Measurements from ENCODE around the gene GATA5. TPM values are rescaled to one million over a fixed set of nuclear protein-coding genes. Genes with fewer than 3 reads are reported as not detected.

Gene GATA5
- total RNA-seq, 4 donors from 2014 or later, result 1.7 to 48.3 (median 39.5) TPM

GRCh38 chr20:62422636-62423325, 53.0 kb downstream of the GATA5 start:
- no peak overlapping the region for H3K4me3 ChIP-seq
- H3K27ac ChIP-seq, result no peak overlapping the region
- TF ChIP-seq POLR2A (IDR thresholded peaks at IDR 0.05), result no peak
- no peak for TF ChIP-seq CTCF (IDR thresholded peaks at IDR 0.05)

GRCh38 chr20:62421716-62421990, 54.1 kb downstream of the GATA5 start:
- Histone ChIP-seq H3K27me3 (no peaks in the 10 kb centered on the region), H3K4me3 (no peak overlapping the region), H3K4me1 (peaks cover 0 to 4% (median 0%) of the 10 kb centered on the region in 4 donors), H3K27ac (no peak overlapping the region), H3K36me3 (no peaks in the 10 kb centered on the region), H3K9me3 (no peaks in the 10 kb centered on the region)
- TF ChIP-seq CTCF (IDR thresholded peaks at IDR 0.05) (no peak), POLR2A (IDR thresholded peaks at IDR 0.05) (no peak)
- no peak for DNase-seq

More at GRCh38 chr20:62422636-62423325, 53.0 kb downstream of the GATA5 start:
- no peak for DNase-seq
- Histone ChIP-seq H3K27me3 (no peaks in the 10 kb centered on the region), H3K36me3 (no peaks in the 10 kb centered on the region), H3K4me1 (peaks cover 0 to 13% (median under 1%) of the 10 kb centered on the region in 4 donors), H3K9me3 (no peaks in the 10 kb centered on the region)

GRCh38 chr20:62420846-62421715, 54.7 kb downstream of the GATA5 start:
- DNase-seq, result no peak
- no peaks in the 10 kb centered on the region for H3K36me3 ChIP-seq
- no peak overlapping the region for H3K27ac ChIP-seq
- no peaks in the 10 kb centered on the region for H3K27me3 ChIP-seq
- TF ChIP-seq CTCF (IDR thresholded peaks at IDR 0.05) (no peak), POLR2A (IDR thresholded peaks at IDR 0.05) (no peak)
- H3K9me3 ChIP-seq, result no peaks in the 10 kb centered on the region
- H3K4me3 ChIP-seq, result no peak overlapping the region
- no peaks in the 10 kb centered on the region for H3K4me1 ChIP-seq

- Histone ChIP-seq H3K27me3 (no peaks in the 10 kb centered on the region), H3K27ac (no peak overlapping the region), H3K9me3 (no peaks in the 10 kb centered on the region), H3K4me1 (peaks cover 0 to 6% (median 0%) of the 10 kb centered on the region in 4 donors), H3K36me3 (no peaks in the 10 kb centered on the region), H3K4me3 (no peak overlapping the region)
- no peak for DNase-seq
- TF ChIP-seq CTCF (IDR thresholded peaks at IDR 0.05) (no peak), POLR2A (IDR thresholded peaks at IDR 0.05) (no peak)
Observed at GRCh38 chr20:62419759-62420158, 56.0 kb downstream of the GATA5 start.

- H3K9me3 ChIP-seq, result no peaks in the 10 kb centered on the region
- DNase-seq, result no peak
- TF ChIP-seq POLR2A (IDR thresholded peaks at IDR 0.05) (no peak), CTCF (IDR thresholded peaks at IDR 0.05) (no peak)
- H3K27me3 ChIP-seq, result no peaks in the 10 kb centered on the region
- H3K4me3 ChIP-seq, result no peak overlapping the region
- no peak overlapping the region for H3K27ac ChIP-seq
- peaks cover 0 to 15% (median 1%) of the 10 kb centered on the region in 4 donors for H3K4me1 ChIP-seq
- no peaks in the 10 kb centered on the region for H3K36me3 ChIP-seq
Observed at GRCh38 chr20:62418709-62419487, 56.9 kb downstream of the GATA5 start.
